ENCODE measurements around the gene CNOT6.

GRCh38 chr5:180592176-180592575, 98.0 kb downstream of the CNOT6 start:
- TF ChIP-seq CTCF (IDR thresholded peaks at IDR 0.05) (no peak), POLR2A (IDR thresholded peaks at IDR 0.05) (no peak)

Measured in testis (tissue), 2 donors.